Osteoblast (primary cell): Measurements from ENCODE around the gene DZIP1L. TPM values are rescaled to one million over a fixed set of nuclear protein-coding genes. Genes with fewer than 3 reads are reported as not detected.
A peak's percentile ranks its signal among the peaks of the same experiment; 100 is the strongest.

Experiments
- DNase-seq: peaks from one replicate; pipeline ENCODE4 v3.0.0; 2011; ENCODE audit warnings: low spot score, mixed read lengths; ENCODE audit not compliant: insufficient read length; ENCODE audit errors: missing footprints
- H2AFZ ChIP-seq: 2 replicates; pipeline ENCODE4 v1.6.0; 2011; ENCODE audit warnings: mild to moderate bottlenecking, low read length
- H3K27ac ChIP-seq: 2 replicates; pipeline ENCODE4 v1.5.1; 2011; ENCODE audit warnings: mild to moderate bottlenecking, low read depth, low read length, moderate library complexity
- H3K27me3 ChIP-seq: 2 replicates; pipeline ENCODE4 v1.6.0; 2012; ENCODE audit warnings: mild to moderate bottlenecking, control low read depth, inconsistent platforms, low read length, moderate library complexity; ENCODE audit not compliant: insufficient read depth
- H3K36me3 ChIP-seq: 2 replicates; pipeline ENCODE4 v1.5.1; 2011; ENCODE audit warnings: mild to moderate bottlenecking, low read length, control low read depth, moderate library complexity; ENCODE audit not compliant: insufficient read depth
- H3K4me1 ChIP-seq: 2 replicates; pipeline ENCODE4 v1.5.1; 2011; ENCODE audit warnings: mild to moderate bottlenecking, low read length, control low read depth, moderate library complexity; ENCODE audit not compliant: insufficient read depth
- H3K4me2 ChIP-seq: 2 replicates; pipeline ENCODE4 v1.6.0; 2011; ENCODE audit warnings: mild to moderate bottlenecking, low read length; ENCODE audit not compliant: insufficient read depth
- H3K4me3 ChIP-seq: fragments of 200-600 bp; sonication (generic); 3 replicates; pipeline ENCODE4 v1.5.1; 2012; ENCODE audit warnings: mild to moderate bottlenecking, low read length, inconsistent platforms; ENCODE audit not compliant: insufficient read depth
- H3K79me2 ChIP-seq: 2 replicates; pipeline ENCODE4 v1.6.0; 2012; ENCODE audit warnings: mild to moderate bottlenecking, low read length, control low read depth, inconsistent platforms; ENCODE audit not compliant: insufficient read depth
- H3K9me3 ChIP-seq: 2 replicates; pipeline ENCODE4 v1.5.1; 2011; ENCODE audit warnings: low read depth, low read length, control low read depth
- H4K20me1 ChIP-seq: 2 replicates; pipeline ENCODE4 v1.6.0; 2012; ENCODE audit warnings: mild to moderate bottlenecking, low read length, control low read depth; ENCODE audit not compliant: insufficient read depth
- total RNA-seq: library from RNA; depleted of rRNA; stranded (reverse); fragments of >200 nt; gene quantifications from 2 replicates; pipeline ENCODE4 v1.2.3, GENCODE V29; 2012
- TF ChIP-seq, protein P1 (sequence below): IDR thresholded peaks from 2 replicates; pipeline ENCODE4 v1.5.1; 2011; ENCODE audit warnings: mild to moderate bottlenecking, low read depth, low read length, moderate library complexity; ENCODE audit errors: extremely low read depth

DZIP1L gene
- total RNA-seq, 1 donor = 42.3 TPM

DNA sequence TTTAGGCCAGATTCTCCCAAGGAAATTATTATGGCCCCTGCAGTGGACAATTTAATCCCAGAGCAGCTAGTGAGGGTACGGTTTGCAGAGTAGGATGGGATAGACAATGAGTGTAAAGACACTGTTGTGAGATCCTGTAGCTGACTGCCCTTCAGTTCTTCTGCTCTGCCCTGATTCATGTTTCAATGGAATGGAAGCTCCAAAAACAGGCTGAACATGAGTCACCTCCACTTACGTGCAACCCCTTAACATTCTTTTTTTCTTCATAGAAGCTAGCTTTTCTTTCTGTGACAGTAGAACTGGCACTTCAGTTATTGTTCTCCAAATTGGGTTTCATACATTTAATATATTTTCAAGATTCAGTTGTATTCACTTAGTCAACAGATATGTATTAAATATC, 73.4 kb downstream of the DZIP1L start:
- H3K79me2 ChIP-seq = no peaks in the 10 kb centered on the region
- H3K4me2 ChIP-seq = peak overlapping the region; percentile 5
- H3K4me3 ChIP-seq = no peak overlapping the region
- H3K9me3 ChIP-seq = no peaks in the 10 kb centered on the region
- no peaks in the 10 kb centered on the region for H4K20me1 ChIP-seq
- H3K27ac ChIP-seq = peak overlapping the region; percentile 40
- peaks cover 28% of the 10 kb centered on the region for H3K4me1 ChIP-seq
- H3K36me3 ChIP-seq = no peaks in the 10 kb centered on the region
- no peaks in the 10 kb centered on the region for H3K27me3 ChIP-seq
- TF ChIP-seq, protein P1, sequence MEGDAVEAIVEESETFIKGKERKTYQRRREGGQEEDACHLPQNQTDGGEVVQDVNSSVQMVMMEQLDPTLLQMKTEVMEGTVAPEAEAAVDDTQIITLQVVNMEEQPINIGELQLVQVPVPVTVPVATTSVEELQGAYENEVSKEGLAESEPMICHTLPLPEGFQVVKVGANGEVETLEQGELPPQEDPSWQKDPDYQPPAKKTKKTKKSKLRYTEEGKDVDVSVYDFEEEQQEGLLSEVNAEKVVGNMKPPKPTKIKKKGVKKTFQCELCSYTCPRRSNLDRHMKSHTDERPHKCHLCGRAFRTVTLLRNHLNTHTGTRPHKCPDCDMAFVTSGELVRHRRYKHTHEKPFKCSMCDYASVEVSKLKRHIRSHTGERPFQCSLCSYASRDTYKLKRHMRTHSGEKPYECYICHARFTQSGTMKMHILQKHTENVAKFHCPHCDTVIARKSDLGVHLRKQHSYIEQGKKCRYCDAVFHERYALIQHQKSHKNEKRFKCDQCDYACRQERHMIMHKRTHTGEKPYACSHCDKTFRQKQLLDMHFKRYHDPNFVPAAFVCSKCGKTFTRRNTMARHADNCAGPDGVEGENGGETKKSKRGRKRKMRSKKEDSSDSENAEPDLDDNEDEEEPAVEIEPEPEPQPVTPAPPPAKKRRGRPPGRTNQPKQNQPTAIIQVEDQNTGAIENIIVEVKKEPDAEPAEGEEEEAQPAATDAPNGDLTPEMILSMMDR = no peak
- no peak overlapping the region for H2AFZ ChIP-seq
- no peak for DNase-seq

DNA sequence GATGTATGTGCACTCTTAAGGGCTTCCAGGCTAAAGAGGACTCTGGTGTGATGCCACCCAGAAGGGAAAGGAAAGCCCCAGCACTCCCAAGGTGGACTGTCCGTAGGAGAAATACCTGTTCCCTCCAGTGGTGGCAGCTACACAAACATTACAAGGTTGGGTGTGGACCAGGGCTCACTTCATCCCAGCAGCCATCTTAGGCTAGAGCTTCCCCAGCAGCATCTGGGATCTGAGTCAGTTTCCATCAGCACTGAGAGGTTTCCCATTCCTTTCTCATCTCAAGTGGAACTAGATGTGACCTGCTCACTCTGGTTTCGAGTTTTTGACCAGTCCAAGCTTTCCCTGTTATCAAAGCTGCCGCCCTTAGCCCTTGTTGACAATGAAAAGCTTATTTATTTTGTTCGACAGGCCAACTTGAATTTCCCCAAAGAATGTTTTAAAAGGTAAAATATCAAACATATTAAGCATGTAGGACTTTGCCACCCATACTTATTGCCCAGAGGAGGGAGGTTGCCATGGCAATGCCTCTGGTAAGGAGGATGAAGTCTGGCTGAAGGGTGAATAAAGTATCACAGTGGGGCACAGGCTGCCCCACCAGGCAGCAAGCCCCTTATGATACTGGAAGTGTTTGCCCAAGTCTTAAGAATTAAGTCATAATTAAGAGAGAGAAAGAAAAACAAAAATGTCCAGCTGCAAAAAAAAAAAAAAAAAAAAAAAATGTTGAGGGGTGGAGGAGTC, 76.5 kb downstream of the DZIP1L start:
- Histone ChIP-seq H3K36me3 (no peaks in the 10 kb centered on the region), H3K27me3 (no peaks in the 10 kb centered on the region), H3K4me3 (no peak overlapping the region), H3K4me1 (peaks cover 23% of the 10 kb centered on the region), H2AFZ (no peak overlapping the region), H3K9me3 (no peaks in the 10 kb centered on the region), H3K27ac (no peak overlapping the region), H4K20me1 (no peaks in the 10 kb centered on the region), H3K4me2 (no peak overlapping the region), H3K79me2 (no peaks in the 10 kb centered on the region)
- DNase-seq = no peak
- TF ChIP-seq, protein P1 = no peak

DNA sequence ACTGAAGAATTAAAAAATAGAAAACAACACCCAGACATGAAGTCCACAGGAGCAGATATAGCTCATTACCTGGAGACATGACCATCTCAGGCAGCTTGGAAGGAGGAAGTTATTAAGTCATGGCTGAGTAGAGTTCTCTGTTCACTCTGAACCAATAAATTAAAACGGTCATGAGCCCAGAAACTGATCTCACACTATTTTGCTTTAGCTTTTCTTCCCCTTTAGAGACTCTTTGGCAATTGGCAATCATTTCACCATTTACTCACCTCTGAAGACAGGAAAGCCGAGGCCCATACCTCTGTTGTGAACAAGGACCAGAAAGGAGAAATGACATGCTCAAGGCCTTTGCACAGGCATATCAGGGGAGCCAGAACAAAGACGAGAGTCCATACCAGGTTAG, 78.8 kb downstream of the DZIP1L start:
- Histone ChIP-seq H2AFZ (no peak overlapping the region), H3K27ac (no peak overlapping the region), H3K79me2 (no peaks in the 10 kb centered on the region), H3K4me3 (no peak overlapping the region), H3K9me3 (no peaks in the 10 kb centered on the region), H3K4me1 (peaks cover 2% of the 10 kb centered on the region), H3K27me3 (no peaks in the 10 kb centered on the region), H3K4me2 (no peak overlapping the region), H4K20me1 (no peaks in the 10 kb centered on the region), H3K36me3 (no peaks in the 10 kb centered on the region)
- no peak for DNase-seq
- TF ChIP-seq, protein P1 = no peak

DNA sequence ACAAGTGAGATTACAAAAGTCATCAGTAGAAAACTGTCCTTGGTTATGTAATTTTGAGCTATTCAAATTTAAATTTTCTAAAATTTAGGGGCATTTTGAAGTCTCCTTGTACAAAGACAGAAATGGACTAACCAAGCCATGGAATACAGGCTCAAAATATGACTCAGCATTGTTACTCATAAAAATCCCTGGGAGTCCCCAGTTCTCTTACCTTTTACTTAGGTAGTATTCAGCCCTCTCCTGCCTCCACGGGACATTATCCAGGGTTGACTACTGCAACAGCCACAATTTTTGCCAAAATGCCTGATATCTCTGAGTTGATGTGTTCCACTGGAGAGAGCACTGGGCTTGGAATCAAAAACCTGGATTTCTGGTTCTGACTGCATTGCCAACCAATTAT, 80.5 kb downstream of the DZIP1L start:
- Histone ChIP-seq H3K4me1 (no peaks in the 10 kb centered on the region), H3K4me3 (no peak overlapping the region), H3K27me3 (no peaks in the 10 kb centered on the region), H3K79me2 (no peaks in the 10 kb centered on the region), H2AFZ (no peak overlapping the region), H3K27ac (no peak overlapping the region), H3K4me2 (no peak overlapping the region), H4K20me1 (no peaks in the 10 kb centered on the region), H3K36me3 (no peaks in the 10 kb centered on the region), H3K9me3 (no peaks in the 10 kb centered on the region)
- no peak for DNase-seq
- TF ChIP-seq, protein P1 = no peak
